ENCODE measurements around the gene FUCA2.
"Not testable (repeated sequence)": the region's sequence is repeated elsewhere in the genome, so short reads cannot be mapped to it uniquely, and the experiment has no call there.

Gene FUCA2

DNA sequence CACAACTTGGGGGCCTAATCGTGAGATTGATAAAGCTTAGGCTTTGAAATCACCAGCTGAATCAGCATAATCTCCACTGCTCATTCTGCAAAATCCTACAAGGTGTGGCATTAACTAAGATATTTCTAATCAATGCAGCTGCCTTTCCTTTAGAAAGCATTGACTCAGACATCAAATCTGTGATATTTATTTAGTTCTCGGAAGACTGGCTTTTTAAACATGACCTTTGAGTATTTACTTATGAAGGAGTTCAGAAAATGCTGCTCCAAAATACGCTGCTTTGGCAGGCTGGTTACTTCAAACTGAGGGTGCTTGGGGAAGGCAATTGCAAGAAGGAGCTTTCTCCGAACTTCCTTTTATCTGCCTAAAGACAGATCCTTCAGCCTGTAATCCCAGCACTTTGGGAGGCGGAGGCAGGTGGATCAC, 23.7 kb upstream of the FUCA2 start:
- DNase-seq, result no peak

DNA sequence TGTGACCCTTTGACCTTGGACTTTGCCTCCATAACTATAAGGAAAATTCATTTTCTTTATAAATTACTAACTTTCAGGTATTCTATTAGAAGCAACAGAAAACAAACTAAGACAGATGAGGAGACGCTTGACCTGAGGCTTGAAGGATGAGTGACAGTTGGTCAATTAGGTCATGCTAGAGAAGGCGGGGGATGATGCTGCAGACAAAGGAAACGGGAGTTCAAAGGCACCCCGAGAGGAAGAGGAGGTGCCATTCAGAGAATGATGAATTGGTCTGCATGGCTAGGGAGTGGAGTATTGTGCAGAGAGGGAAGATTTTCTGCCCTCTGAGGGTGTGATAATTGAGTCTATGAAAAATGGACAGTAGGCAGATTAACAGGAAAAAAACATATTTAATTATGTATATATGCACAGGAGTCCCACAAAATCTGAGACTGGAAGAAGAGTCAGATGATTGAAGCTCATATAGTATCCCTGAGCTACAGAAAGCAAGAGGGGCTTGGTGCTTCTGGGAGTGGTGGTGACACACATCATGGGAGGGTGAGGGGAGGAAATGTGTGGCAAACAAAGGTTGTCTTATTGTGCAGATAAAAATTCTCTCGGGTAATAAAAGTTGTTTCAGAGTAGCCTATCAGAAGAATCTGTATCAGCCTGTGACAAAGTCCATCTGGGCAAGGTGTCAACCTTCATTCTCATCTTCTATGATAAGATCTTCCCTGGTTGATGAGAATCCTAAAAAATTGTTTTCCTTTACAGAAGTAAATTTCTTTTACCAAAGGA, 20.4 kb upstream of the FUCA2 start:
- no peak for DNase-seq

DNA sequence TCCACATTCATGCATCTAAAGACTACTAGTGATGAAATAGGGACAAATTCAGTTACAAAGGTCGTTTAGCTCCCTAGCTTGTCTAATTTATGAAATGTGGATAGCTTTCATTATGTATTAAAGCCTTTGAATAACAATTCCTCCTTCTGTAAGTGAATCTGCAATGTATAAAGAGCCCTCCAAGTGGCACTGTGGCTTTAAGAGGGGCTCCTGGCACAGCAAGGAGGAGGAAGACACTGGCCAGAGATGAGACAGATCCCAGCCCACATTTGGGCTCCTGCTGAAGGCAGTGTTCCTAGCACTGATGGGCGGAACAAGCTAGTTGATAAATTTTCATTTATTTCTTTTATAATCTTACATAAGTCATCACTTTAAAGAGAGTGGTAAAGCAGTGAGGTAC, 17.6 kb upstream of the FUCA2 start:
- DNase-seq, result no peak

DNA sequence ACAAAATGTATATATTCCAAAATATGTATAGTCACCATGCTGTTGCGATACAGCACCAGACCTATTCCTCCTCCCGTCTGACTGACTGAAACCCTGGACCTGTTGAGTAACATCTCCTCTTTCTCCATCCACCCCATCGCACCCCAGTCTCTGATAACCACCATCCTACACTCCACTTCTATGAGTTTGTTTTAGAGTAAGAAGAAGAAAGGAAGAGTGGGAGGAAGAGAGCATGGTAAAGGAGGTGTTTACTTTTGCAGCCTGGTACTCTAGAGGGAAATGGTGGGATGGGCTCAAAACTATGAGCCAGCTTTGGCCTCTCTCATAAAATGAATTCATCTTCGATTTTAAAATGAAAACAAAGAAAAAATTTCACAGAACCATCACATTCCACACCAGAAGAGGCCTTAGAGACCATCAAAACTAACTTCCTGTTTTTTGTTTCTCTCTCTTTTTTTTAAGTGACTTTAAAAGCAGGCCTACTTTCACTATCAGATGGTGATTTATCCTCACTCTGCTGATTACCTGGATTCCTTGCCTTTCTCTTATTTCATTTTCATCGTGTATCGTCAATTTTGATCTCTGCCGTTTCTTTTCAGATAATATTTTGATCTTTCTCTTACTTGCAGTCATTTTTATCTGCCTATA, 16.8 kb upstream of the FUCA2 start:
- no peak for DNase-seq

DNA sequence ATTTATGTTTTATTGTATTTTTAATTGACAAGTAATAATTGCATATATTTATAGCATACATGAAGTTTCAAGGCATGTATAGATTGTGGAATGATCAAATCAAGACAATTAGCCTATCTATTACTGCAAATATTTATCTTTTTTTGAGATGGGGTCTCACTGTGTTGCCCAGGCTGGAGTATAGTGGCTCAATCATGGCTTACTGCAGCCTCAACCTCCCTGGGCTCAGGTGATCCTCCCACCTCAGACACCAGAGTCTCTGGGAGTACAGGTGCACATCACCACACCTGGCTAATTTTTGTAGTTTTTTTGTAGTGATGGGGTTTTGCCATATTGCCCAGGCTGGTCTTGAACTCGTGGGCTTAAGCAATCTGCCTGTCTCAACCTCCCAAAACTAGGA, 16.2 kb upstream of the FUCA2 start:
- no peak for DNase-seq

DNA sequence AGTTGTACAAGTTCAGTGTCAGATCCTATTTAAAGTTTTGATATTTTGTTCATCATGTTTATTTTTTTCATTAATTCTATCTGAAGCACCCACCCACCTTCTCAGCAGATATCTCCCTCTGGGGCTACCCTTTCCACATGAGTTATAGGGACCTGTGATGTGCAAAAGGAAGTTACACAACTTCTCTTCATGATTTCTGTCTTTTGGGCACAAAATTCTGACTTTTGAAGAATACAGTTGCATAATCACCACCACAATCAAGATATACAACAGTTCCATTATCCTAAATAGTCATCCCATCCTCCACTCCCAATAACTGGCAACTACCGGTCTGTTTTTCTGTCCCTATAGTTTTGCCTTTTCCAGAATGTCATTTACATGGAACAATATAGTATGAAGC, 13.8 kb upstream of the FUCA2 start:
- DNase-seq, result no peak

DNA sequence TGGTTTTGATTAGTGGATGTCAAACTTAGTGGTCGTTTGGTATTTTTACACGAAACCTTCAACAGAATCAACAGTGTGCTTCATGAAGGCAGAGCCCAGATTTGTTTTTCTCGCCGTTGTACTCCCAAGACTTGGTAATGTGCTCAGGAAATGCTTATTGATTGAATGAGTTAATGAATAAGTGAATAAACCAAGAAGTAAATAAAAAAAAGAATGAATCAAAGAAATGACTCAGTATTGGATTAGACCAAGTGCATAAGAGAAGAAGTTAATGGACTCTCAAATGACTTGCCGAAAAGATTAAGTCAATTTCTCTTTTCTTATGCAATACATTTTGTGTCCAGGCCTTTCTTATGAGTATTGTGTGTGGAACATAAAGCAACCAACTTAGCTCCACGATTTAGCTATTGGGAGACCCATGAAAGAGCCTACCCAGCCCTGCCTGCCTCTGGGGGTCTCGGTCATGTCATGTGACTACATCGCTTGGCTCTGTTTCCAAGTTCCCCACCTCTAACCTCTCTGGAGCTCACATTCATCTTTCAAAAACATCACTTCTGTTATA, 10.6 kb upstream of the FUCA2 start:
- no peak for DNase-seq

DNA sequence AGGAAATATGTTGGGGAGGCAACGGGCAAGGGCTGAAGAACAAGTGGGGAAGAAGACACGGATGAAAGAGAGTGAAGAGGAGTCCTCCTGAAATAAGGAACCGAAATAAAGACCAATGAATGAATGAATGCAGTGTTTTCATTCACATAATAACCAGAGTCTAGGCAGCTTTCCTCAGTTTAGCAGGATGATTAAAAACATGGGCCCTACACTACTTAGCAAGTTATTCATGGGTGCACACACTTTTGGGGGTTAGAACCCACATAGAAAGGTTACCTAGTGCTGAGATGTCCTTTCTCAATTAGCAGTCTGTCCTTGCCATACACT, 5.9 kb upstream of the FUCA2 start:
- no peak for DNase-seq

DNA sequence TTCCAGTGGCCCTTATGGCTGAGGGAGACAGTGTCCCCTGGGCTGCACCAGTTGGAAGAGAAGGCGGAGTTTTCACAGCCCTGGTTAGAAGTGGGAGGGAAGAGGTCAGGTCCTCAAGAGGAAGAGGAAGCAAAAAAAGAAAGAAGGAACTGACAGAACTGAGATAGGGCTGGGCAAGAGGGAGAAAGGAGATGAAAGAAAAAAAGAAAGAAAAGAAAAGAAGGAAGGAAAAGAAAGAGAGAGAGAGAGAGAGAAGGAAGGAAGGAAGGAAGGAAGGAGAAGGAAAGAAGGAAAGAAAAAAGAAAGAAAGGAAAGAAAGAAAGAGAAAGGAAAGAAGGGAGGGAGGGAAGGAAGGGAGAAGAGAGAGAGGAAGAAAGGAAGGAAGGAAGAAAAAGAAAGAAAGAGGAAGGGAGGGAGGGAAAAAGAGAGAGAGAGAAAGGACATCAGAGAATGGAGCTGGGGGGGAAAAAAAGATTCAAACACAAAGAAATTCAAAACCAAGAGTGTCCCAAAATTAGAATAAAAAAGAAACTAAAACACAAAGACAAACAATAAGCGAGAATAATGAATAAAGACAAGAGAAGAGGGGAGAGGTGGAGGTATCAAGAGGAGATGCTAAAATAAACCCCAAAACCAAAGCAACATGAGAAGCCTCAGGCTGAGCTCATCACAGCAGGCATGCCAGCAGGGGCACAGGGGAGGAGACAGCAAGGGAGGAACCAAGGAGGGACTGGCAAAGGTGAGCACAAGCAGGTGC, 5.3 kb upstream of the FUCA2 start:
- DNase-seq, result no peak

DNA sequence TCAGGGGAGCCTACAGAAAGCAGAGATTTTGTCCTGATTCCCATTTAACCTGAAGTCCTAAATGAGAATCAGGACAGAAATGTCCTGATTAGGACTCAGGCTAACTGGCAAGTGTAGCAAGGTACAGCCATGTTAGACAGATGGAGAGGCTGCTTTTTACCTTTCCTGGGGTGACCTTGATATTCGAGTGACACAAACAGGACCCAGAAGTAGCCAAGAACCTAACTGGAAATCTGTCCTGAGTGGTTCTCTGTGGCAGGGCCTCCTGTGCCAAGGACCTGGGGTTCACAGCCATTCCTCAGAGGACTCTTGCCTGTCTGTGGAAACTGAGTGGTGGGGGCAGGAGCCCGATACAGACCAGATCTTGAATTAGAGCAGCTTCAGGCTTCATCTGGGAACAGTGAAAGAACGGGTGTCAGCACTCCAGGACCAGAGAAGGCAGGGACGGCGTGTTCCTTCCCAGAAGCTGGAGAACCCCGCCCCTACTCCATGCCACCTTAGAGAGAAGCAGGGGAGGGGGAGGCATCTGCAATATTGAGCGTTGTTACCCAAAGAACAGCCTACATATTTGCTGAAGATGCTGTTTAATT, 4.3 kb upstream of the FUCA2 start:
- no peak for DNase-seq

DNA sequence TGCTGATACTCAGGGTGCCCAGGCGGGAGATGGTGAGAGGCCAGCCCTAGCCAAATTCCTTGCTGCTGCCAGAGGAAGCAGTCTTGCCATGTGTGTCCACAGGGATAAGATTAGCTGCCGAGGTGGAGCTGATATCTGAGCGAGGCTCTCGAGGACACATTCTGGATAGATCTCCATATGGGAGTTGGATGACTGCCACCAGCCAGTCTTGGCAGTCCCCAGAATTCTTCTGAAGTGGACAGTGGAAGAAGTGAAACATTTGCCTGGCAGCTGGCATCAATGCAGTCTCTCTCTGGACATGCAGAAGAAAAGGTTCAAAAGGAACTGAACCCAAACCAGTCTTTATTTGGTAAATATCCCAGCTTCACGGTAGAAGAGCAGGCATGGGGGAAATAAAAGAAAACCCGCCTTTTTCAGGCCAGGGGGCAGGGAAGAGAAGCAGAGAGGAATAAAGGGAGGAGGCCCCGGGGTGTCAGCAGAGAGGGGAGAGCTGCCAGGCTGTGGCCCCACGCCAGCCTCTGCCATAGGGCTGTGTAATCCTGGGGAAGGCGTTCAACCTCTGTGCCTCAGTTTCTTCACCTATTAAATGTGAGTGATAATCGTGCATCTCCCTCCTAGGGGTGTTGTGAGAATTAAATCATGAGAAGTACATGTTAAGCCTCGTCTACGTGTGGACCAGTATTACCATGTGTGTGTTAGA, 3.7 kb upstream of the FUCA2 start:
- no peak for DNase-seq

DNA sequence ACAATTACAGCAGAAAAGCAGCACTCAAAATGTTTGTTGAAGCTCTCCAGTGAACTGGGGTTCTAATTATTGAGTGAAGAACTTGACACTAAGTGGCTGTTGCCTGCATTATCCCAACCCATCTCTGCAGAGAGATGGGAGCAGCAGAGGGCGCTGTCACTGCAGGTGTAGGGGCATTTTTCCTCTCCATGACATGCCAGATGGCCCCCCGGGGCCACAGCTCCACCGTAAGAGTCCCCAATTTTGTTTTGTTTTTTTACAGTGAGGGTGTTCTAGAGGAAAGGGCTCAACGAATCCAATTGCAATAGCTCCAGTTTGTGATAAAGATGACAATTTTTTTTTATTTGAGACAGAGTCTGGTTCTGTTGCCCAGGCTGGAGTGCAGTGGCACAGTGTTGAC, 1.9 kb upstream of the FUCA2 start:
- DNase-seq, result peak in 1 of 2 experiments; percentile 27

DNA sequence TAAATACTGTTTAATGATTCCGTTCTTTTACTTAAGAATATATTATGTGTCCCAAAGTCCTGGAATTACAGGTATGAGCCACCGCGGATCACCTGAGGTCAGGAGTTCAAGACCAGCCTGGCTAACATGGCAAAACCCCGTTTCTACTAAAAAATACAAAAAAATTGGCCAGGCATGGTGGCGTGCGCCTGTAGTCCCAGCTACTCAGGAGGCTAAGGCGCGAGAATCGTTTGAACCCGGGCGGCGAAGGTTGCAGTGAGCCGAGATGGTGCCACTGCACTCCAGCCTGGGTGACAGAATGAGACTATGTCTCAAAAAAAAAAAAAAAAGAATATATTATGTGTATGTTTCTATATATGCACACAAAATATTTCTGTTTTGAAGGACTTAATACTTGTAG, 1.2 kb downstream of the FUCA2 start:
- DNase-seq, result not testable (repeated sequence)

DNA sequence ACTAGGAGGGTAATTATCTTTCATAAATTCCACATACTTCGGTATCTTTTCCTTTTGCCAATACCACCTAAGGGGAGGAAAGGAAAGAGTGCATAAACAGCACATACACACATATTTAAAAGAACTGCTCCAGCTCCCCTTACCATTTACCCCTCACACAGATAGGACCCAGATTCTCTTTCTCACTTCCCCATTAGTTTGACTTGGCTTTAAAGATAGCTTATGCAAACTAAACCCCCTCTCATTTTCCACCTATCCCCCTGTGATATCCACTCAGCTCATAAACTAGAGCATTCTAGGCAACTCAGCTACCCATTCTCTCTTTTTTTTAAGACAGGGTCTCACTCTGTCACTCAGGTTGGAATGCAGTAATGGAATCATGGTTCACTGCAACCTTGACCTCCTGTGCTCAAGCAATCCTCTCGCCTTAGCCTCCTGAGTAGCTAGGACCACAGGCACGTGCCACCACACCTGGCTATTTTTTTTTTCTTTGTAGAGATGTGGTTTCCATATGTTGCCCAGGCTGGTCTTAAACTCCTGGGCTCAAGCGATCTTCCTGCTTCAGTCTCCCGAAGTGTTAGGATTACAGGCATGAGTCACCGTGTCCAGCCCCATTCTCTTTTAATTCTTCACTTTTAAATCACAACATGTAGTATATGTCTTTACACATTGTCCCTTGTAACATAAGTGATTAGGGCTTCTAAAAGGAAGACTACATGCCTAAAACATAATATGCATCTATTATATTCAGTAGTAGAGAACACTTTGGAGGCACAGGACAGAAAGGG, 4.0 kb downstream of the FUCA2 start:
- no peak for DNase-seq

DNA sequence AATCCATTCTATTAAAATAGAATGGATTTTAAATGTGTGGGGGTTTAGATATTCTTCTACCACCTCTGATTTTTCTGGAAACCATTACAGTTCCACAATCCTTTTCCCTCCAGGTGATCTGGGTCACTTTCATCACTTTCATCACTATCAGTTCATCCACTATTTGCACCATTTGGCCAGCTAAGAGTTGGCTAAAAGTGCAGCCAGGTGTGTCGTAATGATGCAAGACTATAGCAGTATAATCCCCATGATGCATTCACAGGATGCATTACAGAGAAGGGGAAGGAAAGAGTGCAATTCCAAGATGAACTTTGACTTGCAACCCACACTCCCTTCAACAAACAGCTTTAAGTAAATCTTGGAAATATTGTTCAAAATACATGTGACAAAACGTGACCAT, 4.9 kb downstream of the FUCA2 start:
- DNase-seq, result no peak

DNA sequence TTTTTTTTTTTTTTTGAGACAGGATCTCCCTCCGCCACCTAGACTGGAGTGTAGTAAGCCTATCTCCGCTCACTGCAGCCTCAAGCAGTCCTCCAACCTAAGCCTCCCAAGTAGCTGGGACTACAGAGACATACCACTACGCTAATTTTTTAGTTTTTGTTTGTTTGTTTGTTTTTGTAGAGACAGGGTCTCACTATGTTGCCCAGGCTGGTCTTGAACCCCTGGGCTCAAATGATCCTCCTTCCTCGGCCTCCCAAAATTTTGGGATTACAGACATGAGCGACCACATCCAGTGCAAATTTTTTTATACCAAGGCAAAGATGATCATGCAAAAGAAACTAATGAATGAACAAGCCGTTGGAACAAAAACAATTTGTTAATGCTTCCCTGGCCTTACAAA, 5.3 kb downstream of the FUCA2 start:
- DNase-seq, result no peak

DNA sequence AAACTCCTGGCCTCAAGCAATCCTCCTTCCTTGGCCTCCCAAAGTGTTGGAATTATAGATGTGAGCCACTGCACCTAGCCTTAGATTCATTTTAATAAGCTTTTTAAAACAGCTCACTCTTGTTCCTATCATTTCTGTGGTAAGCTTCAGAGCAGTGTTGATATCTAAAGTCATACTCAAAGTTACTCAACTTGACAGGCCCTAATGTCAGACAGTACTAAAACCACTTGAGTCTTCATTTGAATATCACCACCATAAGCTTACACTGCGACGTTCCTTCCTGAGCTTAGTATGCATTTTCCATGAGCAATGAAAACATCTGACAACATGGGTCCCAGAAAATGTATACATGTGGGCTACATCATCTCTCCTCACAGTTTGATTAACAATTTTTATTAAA, 6.0 kb downstream of the FUCA2 start:
- no peak for DNase-seq

DNA sequence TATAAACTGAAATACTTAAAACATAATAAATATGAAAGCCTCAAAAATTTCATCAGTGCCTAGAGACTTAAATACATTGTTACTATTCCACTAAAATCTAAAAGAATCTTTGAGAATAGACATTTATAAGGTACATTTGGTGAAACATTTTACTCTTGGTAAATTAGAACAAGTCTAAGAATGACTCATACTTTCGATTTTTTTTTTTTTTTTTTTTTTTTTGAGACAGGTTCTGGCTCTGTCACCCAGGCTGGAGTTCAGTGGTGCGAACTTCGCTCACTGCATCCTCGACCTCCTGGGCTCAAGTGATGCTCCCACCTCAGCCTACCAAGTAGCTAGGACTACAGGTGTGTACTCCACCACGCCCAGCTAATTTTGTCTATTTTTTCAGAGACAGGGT, 6.4 kb downstream of the FUCA2 start:
- no peak for DNase-seq

DNA sequence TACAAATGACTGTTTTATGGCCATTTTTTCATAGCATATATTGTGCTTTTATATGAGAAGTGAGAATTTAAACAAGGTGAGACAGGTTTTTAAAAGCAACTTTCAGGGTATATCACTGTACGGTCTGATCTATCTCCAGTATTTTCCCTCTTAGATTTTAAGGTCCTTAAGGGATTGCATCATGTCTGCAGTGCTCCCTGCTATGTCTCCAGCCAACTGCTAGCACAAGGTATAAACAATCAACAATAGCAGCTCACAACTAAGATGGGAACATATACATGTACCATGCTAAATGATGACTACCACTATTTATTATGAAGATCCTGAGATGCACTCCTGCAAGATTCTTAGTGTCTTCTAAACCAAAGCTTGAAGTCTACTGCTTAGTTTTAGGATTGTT, 7.2 kb downstream of the FUCA2 start:
- no peak for DNase-seq

DNA sequence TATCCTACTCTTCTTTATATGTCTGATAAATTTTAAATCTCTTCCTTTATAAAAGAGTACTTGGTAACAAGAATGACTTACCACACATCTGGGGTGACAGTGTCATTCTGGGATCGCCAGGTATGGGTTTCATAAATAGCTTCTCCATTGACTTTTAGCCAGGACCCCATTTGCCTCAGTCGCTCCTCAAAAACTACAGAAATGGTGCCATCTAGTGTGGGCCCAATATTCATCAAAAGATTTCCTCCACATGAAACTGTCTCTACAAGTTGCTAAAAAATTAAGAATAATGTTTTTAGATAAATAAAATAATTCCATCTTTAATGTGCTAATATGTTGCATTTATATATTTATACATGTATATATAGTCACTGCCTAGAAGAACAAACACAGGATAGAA, 9.7 kb downstream of the FUCA2 start:
- peak in 1 of 2 experiments; percentile 7 for DNase-seq

DNA sequence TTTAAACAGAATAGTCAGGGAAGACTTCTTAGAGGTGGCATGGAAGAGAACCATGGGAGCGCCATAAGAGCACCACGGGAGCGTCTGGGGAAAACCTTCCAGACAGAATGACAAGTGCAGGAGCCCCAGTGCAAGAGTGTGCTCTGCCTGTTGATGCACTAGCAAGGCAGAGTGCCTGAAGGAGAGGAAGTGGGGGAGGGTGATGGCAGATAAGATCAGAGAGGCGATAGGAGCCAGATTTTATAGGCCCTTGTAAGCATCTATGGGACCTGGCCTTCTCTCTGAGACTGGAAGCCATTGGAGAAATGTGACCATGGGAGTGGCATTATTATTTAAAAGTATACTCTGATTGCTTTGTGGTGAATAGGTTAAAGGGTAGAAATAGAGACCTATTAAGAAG, 13.1 kb downstream of the FUCA2 start:
- no peak for DNase-seq

DNA sequence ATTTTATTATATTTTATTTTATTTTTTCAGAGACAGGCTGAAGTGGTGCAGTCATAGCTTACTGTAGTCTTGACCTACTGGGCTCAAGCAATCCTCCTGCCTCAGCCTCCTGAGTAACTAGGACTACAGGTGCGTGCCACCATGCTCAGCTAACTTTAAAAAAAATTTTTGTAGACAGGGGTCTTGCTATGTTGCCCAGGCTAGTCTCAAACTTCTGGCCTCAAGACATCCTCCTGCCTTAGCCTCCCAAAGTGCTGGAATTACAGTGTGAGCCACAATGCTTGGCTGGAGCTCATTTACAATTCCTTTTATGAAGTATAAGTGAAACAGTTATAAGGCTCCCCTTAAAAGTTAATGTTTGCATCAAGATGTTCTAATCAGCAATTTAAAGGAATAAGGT, 14.5 kb downstream of the FUCA2 start:
- no peak for DNase-seq
